Measurements from ENCODE around the gene L2HGDH.
"Not testable (repeated sequence)": the region's sequence is repeated elsewhere in the genome, so short reads cannot be mapped to it uniquely, and the experiment has no call there.

L2HGDH gene

GRCh38 chr14:50311972-50312733 is at the start of gene L2HGDH, which contains the start of gene DMAC2L:
Gene L2HGDH (minus strand): TSS chr14:50312229. CDS start chr14:50312150, 79 bp downstream.
Gene DMAC2L (plus strand): TSS chr14:50312324. CDS start chr14:50321488, 9,164 bp downstream.
- FAIRE-seq: no peak

GRCh38 chr14:50360851-50361250 is 48.8 kb upstream of the L2HGDH start:
- no peak for FAIRE-seq

GRCh38 chr14:50360093-50360492 is 48.1 kb upstream of the L2HGDH start:
- FAIRE-seq: no peak

- no peak for FAIRE-seq
Measured at GRCh38 chr14:50359631-50360030, 47.6 kb upstream of the L2HGDH start.

GRCh38 chr14:50357753-50358395 is 45.8 kb upstream of the L2HGDH start:
- FAIRE-seq: no peak

- FAIRE-seq: no peak
Measured at GRCh38 chr14:50357124-50357523, 45.1 kb upstream of the L2HGDH start.

GRCh38 chr14:50356283-50356682 is 44.3 kb upstream of the L2HGDH start:
- not testable (repeated sequence) for FAIRE-seq

- no peak for FAIRE-seq
Measured at GRCh38 chr14:50355692-50356091, 43.7 kb upstream of the L2HGDH start.

GRCh38 chr14:50354527-50354926 is 42.5 kb upstream of the L2HGDH start:
- no peak for FAIRE-seq

- FAIRE-seq: no peak
Measured at GRCh38 chr14:50353126-50353525, 41.1 kb upstream of the L2HGDH start.

GRCh38 chr14:50352584-50352983 is 40.6 kb upstream of the L2HGDH start:
- no peak for FAIRE-seq

- FAIRE-seq: no peak
Measured at GRCh38 chr14:50350975-50351374, 38.9 kb upstream of the L2HGDH start.

GRCh38 chr14:50348933-50349332 is 36.9 kb upstream of the L2HGDH start:
- FAIRE-seq: no peak

GRCh38 chr14:50347521-50347920 is 35.5 kb upstream of the L2HGDH start:
- no peak for FAIRE-seq

- no peak for FAIRE-seq
Measured at GRCh38 chr14:50345846-50346422, 33.9 kb upstream of the L2HGDH start.

- no peak for FAIRE-seq
Measured at GRCh38 chr14:50344876-50345563, 33.0 kb upstream of the L2HGDH start.

GRCh38 chr14:50344116-50344775 is 32.2 kb upstream of the L2HGDH start:
- no peak for FAIRE-seq

GRCh38 chr14:50343434-50343833 is 31.4 kb upstream of the L2HGDH start:
- FAIRE-seq: no peak

- no peak for FAIRE-seq
Measured at GRCh38 chr14:50342221-50343078, 30.4 kb upstream of the L2HGDH start.

GRCh38 chr14:50340963-50341362 is 28.9 kb upstream of the L2HGDH start:
- FAIRE-seq: no peak

- FAIRE-seq: no peak
Measured at GRCh38 chr14:50340045-50340444, 28.0 kb upstream of the L2HGDH start.
